ENCODE data around the gene ATP5F1D. TPM values are rescaled to one million over a fixed set of nuclear protein-coding genes. Genes with fewer than 3 reads are reported as not detected.

Gene ATP5F1D
- total and polyA plus RNA-seq, 12 donors: 491 to 2,879 (median 562) TPM

DNA sequence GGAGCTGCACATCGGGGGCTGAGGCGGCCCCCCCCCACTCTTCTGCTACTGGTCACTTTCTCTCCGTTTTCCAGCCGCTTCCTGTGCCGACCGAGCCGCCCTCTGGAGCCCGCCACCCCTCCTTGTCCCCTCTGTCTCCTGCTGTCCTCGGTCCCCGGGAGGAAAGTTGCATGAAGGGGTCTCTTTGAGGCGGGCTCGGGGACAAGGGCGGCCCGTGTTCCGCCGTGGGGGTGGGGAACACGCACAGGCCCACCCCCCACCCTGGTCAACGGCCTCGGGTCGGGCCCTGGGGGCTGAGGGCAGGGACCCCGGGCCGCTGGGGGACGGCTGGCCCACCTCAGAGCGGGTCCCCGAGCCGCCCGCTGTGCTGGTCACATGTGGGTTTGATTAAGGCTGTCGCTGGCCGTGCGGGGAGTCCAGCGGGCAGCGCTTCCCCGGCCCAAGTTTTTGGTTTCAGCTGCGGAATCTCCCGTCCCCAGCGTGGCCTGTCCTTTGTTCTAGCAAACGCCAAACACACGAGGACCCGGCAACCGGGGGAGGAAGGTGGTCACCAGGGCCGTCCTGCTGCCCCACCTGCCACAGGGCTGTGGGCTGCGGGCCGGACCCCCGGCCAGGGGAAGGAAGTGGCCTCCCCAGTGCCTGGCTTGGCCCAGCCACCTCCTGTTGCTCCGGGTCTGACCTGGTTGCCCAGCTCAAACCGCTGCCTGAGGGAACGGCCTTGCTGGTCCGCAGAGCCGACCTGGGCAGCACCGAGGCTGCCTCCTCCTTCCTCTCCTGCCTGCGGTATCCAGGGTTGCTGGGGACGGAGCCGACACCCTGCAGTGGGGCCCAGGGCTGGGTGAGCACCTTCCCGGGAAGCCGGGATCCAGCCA lies 46.0 kb downstream of the ATP5F1D start:
- TF ChIP-seq, protein P1, sequence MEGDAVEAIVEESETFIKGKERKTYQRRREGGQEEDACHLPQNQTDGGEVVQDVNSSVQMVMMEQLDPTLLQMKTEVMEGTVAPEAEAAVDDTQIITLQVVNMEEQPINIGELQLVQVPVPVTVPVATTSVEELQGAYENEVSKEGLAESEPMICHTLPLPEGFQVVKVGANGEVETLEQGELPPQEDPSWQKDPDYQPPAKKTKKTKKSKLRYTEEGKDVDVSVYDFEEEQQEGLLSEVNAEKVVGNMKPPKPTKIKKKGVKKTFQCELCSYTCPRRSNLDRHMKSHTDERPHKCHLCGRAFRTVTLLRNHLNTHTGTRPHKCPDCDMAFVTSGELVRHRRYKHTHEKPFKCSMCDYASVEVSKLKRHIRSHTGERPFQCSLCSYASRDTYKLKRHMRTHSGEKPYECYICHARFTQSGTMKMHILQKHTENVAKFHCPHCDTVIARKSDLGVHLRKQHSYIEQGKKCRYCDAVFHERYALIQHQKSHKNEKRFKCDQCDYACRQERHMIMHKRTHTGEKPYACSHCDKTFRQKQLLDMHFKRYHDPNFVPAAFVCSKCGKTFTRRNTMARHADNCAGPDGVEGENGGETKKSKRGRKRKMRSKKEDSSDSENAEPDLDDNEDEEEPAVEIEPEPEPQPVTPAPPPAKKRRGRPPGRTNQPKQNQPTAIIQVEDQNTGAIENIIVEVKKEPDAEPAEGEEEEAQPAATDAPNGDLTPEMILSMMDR (IDR thresholded peaks at IDR 0.05): no peak
- Histone ChIP-seq H3K4me1 (peaks cover 0 to 16% (median 3%) of the 10 kb centered on the region in 9 donors), H3K4me3 (no peak overlapping the region), H3K27me3 (peaks cover 22 to 93% (median 88%) of the 10 kb centered on the region in 7 donors), H3K36me3 (no peaks in the 10 kb centered on the region), H3K9me3 (no peaks in the 10 kb centered on the region), H3K27ac (no peak overlapping the region)
- ATAC-seq (no peak), DNase-seq (no peak)
- WGBS, 2 donors: 44 to 52% methylated on average over 51 to 55 of the region's 55 CpGs
- intact Hi-C loops (cut with DNase I): loop anchor here in 5 of 10 donors (5.0 to 10.0 kb wide), 4 partner anchors 67 to 87 kb away; a partner anchor contains a TSS

DNA sequence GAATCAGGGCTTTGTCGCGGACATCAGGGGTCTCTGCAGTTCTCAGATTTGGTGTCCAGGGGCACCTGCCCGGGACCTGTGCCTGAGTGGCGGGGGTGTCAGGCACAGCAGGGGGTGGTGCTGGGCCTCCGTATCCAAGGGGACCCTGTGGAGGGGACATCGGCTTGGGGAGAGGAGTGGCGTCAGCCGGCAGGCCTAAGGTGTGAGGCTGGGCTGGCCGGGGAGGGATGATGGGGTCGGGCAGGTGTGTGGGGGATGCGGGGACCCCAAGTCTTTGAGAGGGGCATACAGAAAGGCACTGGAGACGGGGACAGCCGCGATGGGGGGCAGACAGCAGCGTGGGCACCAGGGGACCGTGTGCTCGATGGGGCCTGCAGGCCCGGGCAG lies 46.7 kb downstream of the ATP5F1D start:
- Histone ChIP-seq H3K36me3 (no peaks in the 10 kb centered on the region), H3K4me1 (peaks cover 0 to 16% (median 3%) of the 10 kb centered on the region in 9 donors), H3K4me3 (no peak overlapping the region), H3K27ac (no peak overlapping the region), H3K27me3 (peaks cover 22 to 94% (median 89%) of the 10 kb centered on the region in 7 donors), H3K9me3 (no peaks in the 10 kb centered on the region)
- intact Hi-C loops (cut with DNase I): loop anchor here in 5 of 10 donors (5.0 to 10.0 kb wide), 4 partner anchors 67 to 87 kb away; a partner anchor contains a TSS
- no peak for DNase-seq
- WGBS, 2 donors: 86 to 93% methylated on average over 18 of the region's 18 CpGs
- TF ChIP-seq, protein P1 (IDR thresholded peaks at IDR 0.05): no peak
- ATAC-seq: no peak

DNA sequence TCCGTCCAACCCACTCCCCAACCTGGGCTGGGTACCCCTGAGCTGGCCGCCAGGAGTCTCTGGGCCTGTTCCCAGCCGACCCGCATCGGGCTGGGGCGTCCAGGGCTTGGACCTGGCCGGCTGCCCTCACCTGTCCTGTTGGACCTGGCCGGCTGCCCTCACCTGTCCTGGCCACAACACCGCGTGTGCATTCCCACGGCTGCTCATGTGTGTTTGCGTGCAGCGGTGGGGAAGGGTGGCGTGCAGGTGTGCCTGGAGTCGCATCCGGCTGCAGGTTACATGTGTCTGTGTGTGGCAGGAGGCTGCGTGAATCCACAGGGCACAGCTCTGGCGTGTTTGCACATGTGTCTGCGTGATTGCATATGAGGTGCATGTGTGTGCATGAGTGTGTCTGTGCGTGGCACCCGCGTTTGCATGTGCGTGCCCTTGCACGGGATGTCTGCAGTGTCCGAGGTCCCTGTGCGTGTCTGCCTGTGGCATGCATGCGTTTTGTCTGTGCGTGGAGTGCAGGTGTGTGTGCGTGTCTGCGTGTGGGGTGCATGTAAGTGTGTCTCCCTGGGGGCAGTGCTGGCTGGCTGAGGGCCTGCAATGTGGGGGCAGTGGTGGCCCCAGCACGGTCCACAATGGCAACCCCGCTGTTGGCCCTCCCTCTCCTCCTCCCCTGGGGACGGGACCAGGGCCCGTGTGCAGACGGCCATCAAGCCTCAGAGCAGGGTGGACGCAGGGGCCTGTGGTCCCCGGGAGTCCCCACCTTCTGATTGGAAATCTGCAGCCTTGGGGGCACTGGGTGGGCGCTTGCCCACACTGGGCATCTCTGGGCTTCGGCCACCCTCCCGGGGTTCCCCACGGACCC lies 47.5 kb downstream of the ATP5F1D start:
- intact Hi-C loops (cut with DNase I): loop anchor here in 5 of 10 donors (5.0 to 10.0 kb wide), 4 partner anchors 66 to 86 kb away; a partner anchor contains a TSS
- TF ChIP-seq, protein P1 (IDR thresholded peaks at IDR 0.05): no peak

DNA sequence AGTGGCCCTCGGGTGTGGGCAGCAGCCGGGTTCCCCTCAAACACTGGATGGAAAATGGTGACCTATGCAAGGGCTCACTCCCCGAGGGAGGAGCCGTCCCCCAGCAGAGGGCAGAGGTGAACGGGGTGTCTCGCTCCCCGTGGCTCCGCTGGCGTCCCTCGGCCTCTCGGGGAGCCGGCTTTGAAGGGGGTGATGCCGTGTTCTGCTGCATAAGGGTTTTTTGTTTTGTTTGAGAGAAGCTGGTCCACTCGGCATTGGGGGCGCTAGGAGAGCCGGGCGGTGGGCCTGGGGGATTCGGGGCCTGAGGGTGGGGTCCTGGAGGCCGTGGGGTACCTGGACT lies 48.1 kb downstream of the ATP5F1D start:
- peaks cover 17 to 94% (median 89%) of the 10 kb centered on the region in 7 donors for H3K27me3 ChIP-seq
- DNase-seq (no peak), ATAC-seq (no peak)
- WGBS, 2 donors: 81 to 85% methylated on average over 19 of the region's 19 CpGs
- no peak overlapping the region for H3K4me3 ChIP-seq
- intact Hi-C loops (cut with DNase I): loop anchor here in 5 of 10 donors (5.0 to 10.0 kb wide), 4 partner anchors 65 to 85 kb away; a partner anchor contains a TSS
- peaks cover 0 to 16% (median 3%) of the 10 kb centered on the region in 9 donors for H3K4me1 ChIP-seq
- TF ChIP-seq, protein P1 (IDR thresholded peaks at IDR 0.05): no peak
- no peaks in the 10 kb centered on the region for H3K36me3 ChIP-seq
- no peak overlapping the region for H3K27ac ChIP-seq
- H3K9me3 ChIP-seq: no peaks in the 10 kb centered on the region

More for the DNA sequence above, 47.5 kb downstream of the ATP5F1D start:
- H3K4me1 ChIP-seq: peaks cover 0 to 16% (median 3%) of the 10 kb centered on the region in 9 donors
- peaks cover 21 to 94% (median 89%) of the 10 kb centered on the region in 7 donors for H3K27me3 ChIP-seq
- H3K4me3 ChIP-seq: no peak overlapping the region
- DNase-seq (no peak), ATAC-seq (no peak)
- no peaks in the 10 kb centered on the region for H3K36me3 ChIP-seq
- H3K9me3 ChIP-seq: no peaks in the 10 kb centered on the region
- 83 to 86% methylated on average over 41 of the region's 41 CpGs for WGBS, 2 donors
- H3K27ac ChIP-seq: no peak overlapping the region
